ENCODE data around the gene LPAR2. TPM values are rescaled to one million over a fixed set of nuclear protein-coding genes. Genes with fewer than 3 reads are reported as not detected.
"Not testable (repeated sequence)": the region's sequence is repeated elsewhere in the genome, so short reads cannot be mapped to it uniquely, and the experiment has no call there.

Gene LPAR2
- total and polyA plus RNA-seq, 2 donors (not counting 3 experiments of a cell fraction or from before 2014, with no cell fraction given): 4.7 to 5.0 TPM

DNA sequence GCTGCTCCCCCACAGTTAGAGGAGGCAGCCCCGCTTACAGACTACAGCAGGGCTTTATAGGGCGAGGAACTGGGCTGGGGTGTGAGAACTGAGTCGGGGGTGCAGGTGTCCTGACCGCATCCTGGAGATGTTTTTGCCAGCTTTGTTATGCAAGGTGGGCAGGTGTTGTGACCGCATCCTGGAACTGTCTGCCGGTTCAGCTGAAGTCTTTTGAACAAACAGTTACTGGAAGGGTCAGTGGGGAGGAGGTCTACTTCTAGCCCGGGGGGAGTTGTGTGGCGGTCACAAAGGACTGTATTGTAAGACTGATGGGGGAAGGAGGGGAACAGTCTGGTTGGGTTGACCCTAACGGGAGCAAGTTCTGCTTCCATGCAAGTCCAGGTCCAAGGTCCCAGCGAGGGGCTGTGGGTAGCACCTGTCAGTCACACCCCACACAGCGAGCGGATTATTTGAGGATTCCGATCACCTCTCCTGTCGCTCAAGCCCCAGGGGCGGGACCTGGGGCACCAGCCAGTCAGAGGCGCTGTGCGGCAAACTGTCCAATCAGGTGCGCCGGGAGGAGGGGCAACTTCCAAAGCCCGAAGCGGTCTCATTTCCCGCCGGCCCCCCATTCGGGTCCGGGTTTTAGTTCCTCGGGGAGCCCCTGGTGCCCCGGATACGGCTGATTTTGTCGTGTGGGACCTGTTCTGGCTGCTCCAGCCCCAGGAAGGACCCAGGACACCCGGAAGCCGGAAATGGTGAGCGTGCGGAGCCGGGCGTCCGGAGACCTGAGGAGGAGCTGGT is 40.4 kb upstream of the LPAR2 start, which contains the start of gene ZNF101:
TSS of gene ZNF101 (plus strand) at position 610 of the 783 bp plus-strand sequence. CDS start at position 735, 125 bp downstream.
- no peaks in the 10 kb centered on the region for H4K20me1 ChIP-seq (replicated peaks; ENCODE audit: control insufficient read depth, extremely low read depth, insufficient read depth, low read length)
- peak within 1 kb of the TSS; percentile 89 for H3K9ac ChIP-seq (replicated peaks; ENCODE audit: extremely low read depth, insufficient read depth, low read length)
- peak within 1 kb of the TSS; percentile 45 to 88 (median 78) for H3K4me3 ChIP-seq (replicated peaks in 1 of 3; ENCODE audit: insufficient read depth in 1 of 3, low read depth in 1 of 3, low read length in 3 of 3)
- peaks cover 6% of the 10 kb centered on the region for H3K4me1 ChIP-seq (ENCODE audit: control insufficient read depth, extremely low read depth, insufficient read depth, low read length)
- H2AFZ ChIP-seq (ENCODE audit: low read depth, low read length): peak within 1 kb of the TSS; percentile 95
- FAIRE-seq (peak; percentile 97), DNase-seq (ENCODE audit: low read depth, low spot score) (peak; percentile 91)
- H3K27ac ChIP-seq (ENCODE audit: insufficient read depth, low read depth, low read length): peak within 1 kb of the TSS; percentile 32
- H3K27me3 ChIP-seq (ENCODE audit: control insufficient read depth in 2 of 2, insufficient read depth in 2 of 2, low read length in 2 of 2): no peaks in the 10 kb centered on the region
- ChIA-PET POLR2A (interaction anchor here (0.7 kb wide), 1 partner anchor 197 kb away, joined by 3 read pairs; the partner anchor contains the start of gene ZNF253), CTCF (interaction anchor here (0.6 to 1.0 kb wide), 3 partner anchors 9 to 136 kb away, joined by 3 to 4 read pairs (median 3); no protein-coding TSS in a partner anchor)
- H3K4me2 ChIP-seq (ENCODE audit: insufficient read depth, low read length): peak within 1 kb of the TSS; percentile 54
- no peaks in the 10 kb centered on the region for H3K36me3 ChIP-seq (ENCODE audit: control insufficient read depth in 2 of 2, extremely low read depth in 1 of 2, insufficient read depth in 2 of 2, low read length in 2 of 2)
- no peaks in the 10 kb centered on the region for H3K9me1 ChIP-seq (replicated peaks; ENCODE audit: control insufficient read depth, extremely low read depth, insufficient read depth, low read length)
- dilution Hi-C loops (cut with MboI; ENCODE audit: extremely low pct_ligation_motif_present, low sequenced_read_pairs) (no loop called here), intact Hi-C loops (cut with micrococcal nuclease) (loop anchor here (5.0 to 10.0 kb wide), 2 partner anchors 64 to 236 kb away; partner anchors contain the start of genes ZNF14 and ZNF93)
- TF ChIP-seq JUN (IDR thresholded peaks at IDR 0.05; ENCODE audit: borderline replicate concordance, insufficient read depth, insufficient read length, low read depth): no peak
- TF ChIP-seq POLR2AphosphoS5 (IDR thresholded peaks at IDR 0.05; ENCODE audit: insufficient read depth, low read depth, low read length): peak; percentile 41
- peaks cover 4% of the 10 kb centered on the region for H3K79me2 ChIP-seq (ENCODE audit: control insufficient read depth, insufficient read depth, low read length)
- no TSS peak for BruUV-seq (replicated peaks)
- H3K9me3 ChIP-seq (replicated peaks; ENCODE audit: control insufficient read depth, insufficient read depth, low read length): no peaks in the 10 kb centered on the region

DNA sequence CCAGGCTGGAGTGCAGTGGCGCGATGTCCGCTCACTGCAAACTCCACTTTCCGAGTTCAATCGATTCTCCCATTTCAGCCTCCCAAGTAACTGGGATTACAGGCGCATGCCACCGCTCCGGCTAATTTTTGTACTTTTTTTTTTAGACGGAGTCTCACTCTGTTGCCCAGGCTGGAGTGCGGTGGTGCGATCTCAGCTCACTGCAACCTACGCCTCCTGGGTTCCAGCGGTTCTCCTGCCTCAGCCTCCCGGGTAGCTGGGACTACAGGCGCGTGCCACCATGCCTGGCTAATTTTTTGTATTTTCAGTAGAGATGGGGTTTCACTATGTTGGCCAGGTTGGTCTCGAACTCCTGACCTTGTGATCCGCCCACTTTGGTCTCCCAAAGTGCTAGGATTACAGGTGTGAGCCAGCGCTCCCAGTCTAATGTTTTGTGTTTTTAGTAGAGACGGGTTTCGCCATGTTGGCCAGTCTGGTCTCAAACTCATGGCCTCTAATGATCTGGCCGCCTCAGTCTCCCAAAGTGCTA is 37.5 kb upstream of the LPAR2 start:
- H3K36me3 ChIP-seq (ENCODE audit: control insufficient read depth in 2 of 2, extremely low read depth in 1 of 2, insufficient read depth in 2 of 2, low read length in 2 of 2); H3K27me3 ChIP-seq (ENCODE audit: control insufficient read depth in 2 of 2, insufficient read depth in 2 of 2, low read length in 2 of 2); H3K4me1 ChIP-seq (ENCODE audit: control insufficient read depth, extremely low read depth, insufficient read depth, low read length); H3K9me1 ChIP-seq (replicated peaks; ENCODE audit: control insufficient read depth, extremely low read depth, insufficient read depth, low read length); BruUV-seq (replicated peaks); DNase-seq (ENCODE audit: low read depth, low spot score); dilution Hi-C loops (cut with MboI; ENCODE audit: extremely low pct_ligation_motif_present, low sequenced_read_pairs); FAIRE-seq; CTCF ChIA-PET; H3K4me2 ChIP-seq (ENCODE audit: insufficient read depth, low read length); H4K20me1 ChIP-seq (replicated peaks; ENCODE audit: control insufficient read depth, extremely low read depth, insufficient read depth, low read length); POLR2A ChIA-PET; H3K9ac ChIP-seq (replicated peaks; ENCODE audit: extremely low read depth, insufficient read depth, low read length); H3K9me3 ChIP-seq (replicated peaks; ENCODE audit: control insufficient read depth, insufficient read depth, low read length); H3K4me3 ChIP-seq (replicated peaks in 1 of 3; ENCODE audit: insufficient read depth in 1 of 3, low read depth in 1 of 3, low read length in 3 of 3); H3K27ac ChIP-seq (ENCODE audit: insufficient read depth, low read depth, low read length); H2AFZ ChIP-seq (ENCODE audit: low read depth, low read length): not testable (repeated sequence)
- H3K79me2 ChIP-seq (ENCODE audit: control insufficient read depth, insufficient read depth, low read length): peaks cover 25% of the 10 kb centered on the region
- intact Hi-C loops (cut with micrococcal nuclease): loop anchor here (5.0 to 10.0 kb wide), 2 partner anchors 67 to 239 kb away; partner anchors contain the start of genes ZNF14 and ZNF93

Measured in endothelial cell of umbilical vein (primary cell).